Fibroblast of the aortic adventitia (primary cell): ENCODE results near the gene FN1. TPM values are rescaled to one million over a fixed set of nuclear protein-coding genes. Genes with fewer than 3 reads are reported as not detected.

Experiments used
- DNase-seq: peaks from one replicate; pipeline ENCODE4 v3.0.0-alpha.2; 2010; ENCODE audit warnings: low read depth
- H3K4me3 ChIP-seq: 2 replicates; pipeline ENCODE4 v1.5.1; 2011; ENCODE audit warnings: low read depth, mild to moderate bottlenecking, control low read depth, low read length, moderate library complexity
- total RNA-seq: library from RNA; depleted of rRNA; stranded (reverse); fragments of >200 nt; gene quantifications from 2 replicates; pipeline ENCODE4 v1.2.3, GENCODE V29; 2012; ENCODE audit warnings: low replicate concordance
- TF ChIP-seq, protein P1 (sequence below): IDR thresholded peaks from 2 replicates; pipeline ENCODE4 v1.5.1; 2011; ENCODE audit warnings: mild to moderate bottlenecking, low read length, control low read depth, inconsistent platforms; ENCODE audit not compliant: insufficient read depth

Gene FN1
- total RNA-seq, 1 donor: 7,235 TPM

DNA sequence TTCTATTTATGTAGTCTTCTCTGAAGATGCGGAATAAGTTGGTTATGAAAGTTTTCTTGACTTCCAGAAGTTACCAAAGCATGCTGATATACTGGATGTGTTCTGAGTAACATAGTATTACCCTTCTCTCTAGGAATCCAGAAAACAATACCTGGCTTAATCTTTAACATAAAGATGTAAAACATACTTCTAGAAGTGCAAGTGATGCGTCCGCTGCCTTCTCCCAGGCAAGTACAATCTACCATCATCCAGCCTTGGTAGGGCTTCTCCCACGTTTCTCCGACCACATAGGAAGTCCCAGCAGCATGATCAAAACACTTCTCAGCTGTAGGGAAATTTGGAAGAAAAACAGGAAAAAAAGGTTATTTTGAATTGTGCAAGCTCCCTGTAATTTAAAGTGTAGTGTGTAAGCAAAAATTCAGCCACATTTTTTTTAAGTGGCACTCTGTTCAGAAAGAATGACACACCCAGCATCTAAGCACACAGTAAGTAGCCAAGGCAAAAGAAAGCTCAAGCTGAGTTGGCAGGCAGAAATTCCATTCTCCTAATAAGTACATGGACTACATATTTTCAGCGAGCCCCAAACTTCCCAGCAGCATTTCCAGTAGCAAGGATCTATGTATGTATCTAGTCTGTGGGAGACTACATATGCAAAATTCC, 5.2 kb downstream of the FN1 start:
- TF ChIP-seq, protein P1, sequence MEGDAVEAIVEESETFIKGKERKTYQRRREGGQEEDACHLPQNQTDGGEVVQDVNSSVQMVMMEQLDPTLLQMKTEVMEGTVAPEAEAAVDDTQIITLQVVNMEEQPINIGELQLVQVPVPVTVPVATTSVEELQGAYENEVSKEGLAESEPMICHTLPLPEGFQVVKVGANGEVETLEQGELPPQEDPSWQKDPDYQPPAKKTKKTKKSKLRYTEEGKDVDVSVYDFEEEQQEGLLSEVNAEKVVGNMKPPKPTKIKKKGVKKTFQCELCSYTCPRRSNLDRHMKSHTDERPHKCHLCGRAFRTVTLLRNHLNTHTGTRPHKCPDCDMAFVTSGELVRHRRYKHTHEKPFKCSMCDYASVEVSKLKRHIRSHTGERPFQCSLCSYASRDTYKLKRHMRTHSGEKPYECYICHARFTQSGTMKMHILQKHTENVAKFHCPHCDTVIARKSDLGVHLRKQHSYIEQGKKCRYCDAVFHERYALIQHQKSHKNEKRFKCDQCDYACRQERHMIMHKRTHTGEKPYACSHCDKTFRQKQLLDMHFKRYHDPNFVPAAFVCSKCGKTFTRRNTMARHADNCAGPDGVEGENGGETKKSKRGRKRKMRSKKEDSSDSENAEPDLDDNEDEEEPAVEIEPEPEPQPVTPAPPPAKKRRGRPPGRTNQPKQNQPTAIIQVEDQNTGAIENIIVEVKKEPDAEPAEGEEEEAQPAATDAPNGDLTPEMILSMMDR: no peak
- H3K4me3 ChIP-seq: peak overlapping the region; percentile 86
- peak; percentile 84 for DNase-seq

DNA sequence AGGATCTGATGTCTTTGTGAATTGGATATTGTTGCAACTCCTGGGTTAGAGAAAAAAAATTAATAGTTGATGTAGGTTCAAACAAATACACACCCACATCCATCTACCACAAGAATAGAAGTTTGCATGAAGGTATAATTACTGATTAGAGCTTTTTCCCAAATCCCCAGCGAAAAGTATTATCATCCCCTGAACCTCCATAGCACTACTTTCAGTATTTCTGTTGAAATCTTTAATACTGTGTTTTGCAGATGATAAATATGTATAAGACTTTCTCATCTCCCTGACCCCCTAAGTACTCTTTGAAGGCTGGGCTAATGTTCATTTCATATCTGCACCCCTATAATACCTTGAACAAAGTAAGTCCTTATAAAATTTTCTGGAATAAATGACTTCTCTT, 6.4 kb downstream of the FN1 start:
- H3K4me3 ChIP-seq: peak overlapping the region; percentile 86
- DNase-seq: peak; percentile 26
- TF ChIP-seq, protein P1: no peak

DNA sequence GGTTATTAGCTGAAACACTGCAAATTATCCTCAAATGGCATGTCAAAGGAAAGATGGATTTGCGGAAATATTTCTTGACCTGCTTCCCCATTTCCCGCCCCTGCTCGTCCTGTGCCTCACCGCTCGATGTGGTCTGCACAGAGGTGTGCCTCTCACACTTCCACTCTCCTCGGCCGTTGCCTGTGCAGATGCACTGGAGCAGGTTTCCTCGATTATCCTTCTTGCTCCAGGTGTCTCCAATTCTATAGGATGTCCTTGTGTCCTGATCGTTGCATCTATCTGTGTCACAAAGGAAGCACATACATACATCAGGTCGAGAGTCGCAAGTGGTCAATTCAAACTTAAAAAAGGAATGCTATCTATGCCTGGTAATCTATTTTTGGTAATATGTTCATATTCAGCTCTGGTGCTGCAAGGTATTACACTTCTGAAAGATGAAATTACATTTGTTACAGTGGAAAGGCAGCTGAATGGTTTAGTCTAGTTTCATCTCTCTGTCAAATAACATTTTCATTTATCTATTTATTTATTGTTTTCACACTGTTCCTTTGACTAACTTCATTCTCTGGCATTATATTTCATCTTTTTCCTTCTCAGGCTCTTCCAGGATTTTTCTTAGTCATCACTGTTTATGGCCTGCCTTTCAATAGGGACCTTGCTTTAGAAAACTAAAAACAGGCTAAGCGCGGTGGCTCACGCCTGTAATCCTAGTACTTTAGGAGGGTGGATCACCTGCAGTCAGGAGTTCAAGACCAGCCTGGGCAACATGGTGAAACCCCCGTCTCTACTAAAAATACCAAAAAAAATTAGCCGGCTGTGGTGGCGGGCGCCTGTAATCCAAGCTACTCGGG, 7.6 kb downstream of the FN1 start:
- TF ChIP-seq, protein P1: no peak
- DNase-seq: peak; percentile 39
- peak overlapping the region; percentile 86 for H3K4me3 ChIP-seq

DNA sequence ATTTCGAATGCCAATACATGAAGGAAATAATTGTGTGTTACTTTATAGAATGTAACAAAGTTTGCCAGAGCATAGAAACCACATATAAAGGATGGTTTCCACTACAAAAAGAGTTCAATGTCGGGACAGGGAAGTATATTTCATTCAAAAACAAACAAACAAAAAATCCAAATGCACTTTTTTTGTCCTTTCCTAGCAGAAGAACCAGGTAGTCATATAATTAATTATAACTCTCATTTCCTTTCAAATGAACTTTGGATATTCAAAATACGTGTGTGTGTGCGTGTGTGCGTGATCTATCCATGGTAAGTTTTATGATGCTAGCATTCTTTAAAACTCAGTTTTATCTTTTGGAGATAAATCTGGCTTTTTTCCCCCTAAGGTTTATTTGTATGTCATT, 8.3 kb downstream of the FN1 start:
- TF ChIP-seq, protein P1: no peak
- peak overlapping the region; percentile 9 for H3K4me3 ChIP-seq
- DNase-seq: peak; percentile 36

DNA sequence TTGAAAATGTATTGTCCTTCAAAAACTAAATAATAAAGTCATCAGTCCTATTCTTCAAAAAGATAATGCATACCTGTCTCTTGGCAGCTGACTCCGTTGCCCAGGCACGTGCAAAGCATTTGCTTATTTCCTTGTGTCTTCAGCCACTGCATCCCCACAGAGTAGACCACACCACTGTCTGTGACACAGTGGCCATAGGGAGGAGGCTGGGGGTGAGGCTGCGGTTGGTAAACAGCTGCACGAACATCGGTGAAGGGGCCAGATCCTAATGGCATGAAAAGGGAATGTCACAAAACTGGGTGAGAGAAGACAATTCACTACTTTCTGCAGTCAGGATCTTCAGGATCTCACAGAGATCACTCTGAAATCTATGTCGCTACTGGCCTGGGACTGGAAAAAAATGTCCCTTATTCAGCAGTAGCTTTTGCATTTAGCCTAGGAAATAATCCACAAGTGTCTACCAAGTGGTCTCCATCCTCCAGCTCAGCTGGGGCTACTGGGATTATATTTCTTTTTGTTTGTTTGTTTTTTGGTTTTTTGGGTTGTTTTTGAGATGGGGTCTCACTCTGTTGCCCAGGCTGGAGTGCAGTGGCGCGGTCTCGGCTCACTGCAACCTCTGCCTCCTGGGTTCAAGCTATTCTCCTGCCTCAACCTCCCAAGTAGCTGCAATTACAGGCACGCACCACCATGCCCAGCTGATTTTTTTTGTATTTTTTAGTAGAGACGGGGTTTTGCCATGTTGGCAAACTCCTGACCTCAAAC, 10.7 kb downstream of the FN1 start:
- DNase-seq: peak; percentile 52
- peak overlapping the region; percentile 26 for H3K4me3 ChIP-seq
- TF ChIP-seq, protein P1: no peak

DNA sequence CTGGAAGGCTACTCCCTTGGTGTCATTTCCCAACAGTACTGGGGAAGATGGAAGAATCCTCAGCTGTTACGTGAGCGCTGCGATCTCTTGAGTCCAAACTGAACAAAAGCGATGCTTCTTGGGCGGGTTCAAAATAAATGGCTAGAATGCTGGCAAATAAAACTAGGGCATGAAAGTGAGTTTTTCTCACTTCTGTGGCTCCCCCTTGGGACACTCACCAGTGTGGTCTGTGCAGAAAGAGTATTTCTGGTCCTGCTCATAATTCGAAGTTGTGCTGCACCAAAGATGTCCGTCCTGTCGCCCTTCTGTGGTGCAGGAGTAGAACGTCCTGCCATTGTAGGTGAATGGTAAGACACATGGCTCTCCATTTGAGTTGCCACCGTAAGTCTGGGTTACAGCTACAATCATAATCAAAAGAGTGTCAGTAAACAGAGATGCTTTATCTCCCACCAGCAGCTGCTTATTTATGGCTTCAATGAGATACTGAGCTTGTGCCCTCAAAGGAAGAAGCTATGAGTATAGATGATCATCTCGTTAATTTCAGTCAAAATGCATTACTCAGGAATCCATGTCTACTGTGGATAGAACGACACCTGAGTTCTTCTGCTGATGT, 11.8 kb downstream of the FN1 start:
- H3K4me3 ChIP-seq: peak overlapping the region; percentile 42
- TF ChIP-seq, protein P1: no peak
- peak; percentile 42 for DNase-seq
